Occipital lobe (tissue), 2 donors: ENCODE data around the gene TUBGCP5. TPM values are rescaled to one million over a fixed set of nuclear protein-coding genes. Genes with fewer than 3 reads are reported as not detected.

Experiments
- DNase-seq: peaks from one replicate; lab custom pipeline; 2025; lab: John Stamatoyannopoulos, UW
- total RNA-seq: library from RNA; depleted of rRNA; stranded (reverse); fragments of >200 nt; gene quantifications from one replicate; pipeline ENCODE4 v1.2.3, GENCODE V29; 2014

Gene TUBGCP5
- total RNA-seq, 1 donor from 2014 or later, result 23.6 TPM

- DNase-seq, result peak; percentile 48
Measured at GRCh38 chr15:22979238-22980188, 59.9 kb downstream of the TUBGCP5 start.

- no peak for DNase-seq
Measured at GRCh38 chr15:22978691-22979237, 60.6 kb downstream of the TUBGCP5 start.

- DNase-seq, result no peak
Measured at GRCh38 chr15:22974745-22975144, 64.6 kb downstream of the TUBGCP5 start.

GRCh38 chr15:22973987-22974386 lies 65.4 kb downstream of the TUBGCP5 start:
- no peak for DNase-seq

GRCh38 chr15:22973286-22973685 lies 66.1 kb downstream of the TUBGCP5 start:
- DNase-seq, result no peak

- no peak for DNase-seq
Measured at GRCh38 chr15:22969489-22969888, 69.9 kb downstream of the TUBGCP5 start.

- no peak for DNase-seq
Measured at GRCh38 chr15:22968366-22968765, 71.0 kb downstream of the TUBGCP5 start.

GRCh38 chr15:22967084-22967770 lies 72.1 kb downstream of the TUBGCP5 start:
- DNase-seq, result no peak

GRCh38 chr15:22966321-22967083 lies 72.9 kb downstream of the TUBGCP5 start:
- no peak for DNase-seq

- DNase-seq, result no peak
Measured at GRCh38 chr15:22963641-22964040, 75.7 kb downstream of the TUBGCP5 start.

GRCh38 chr15:22962611-22963010 lies 76.8 kb downstream of the TUBGCP5 start:
- no peak for DNase-seq

- DNase-seq, result no peak
Measured at GRCh38 chr15:22961762-22962161, 77.6 kb downstream of the TUBGCP5 start.

GRCh38 chr15:22960556-22960955 lies 78.8 kb downstream of the TUBGCP5 start:
- no peak for DNase-seq

GRCh38 chr15:22960126-22960525 lies 79.2 kb downstream of the TUBGCP5 start:
- no peak for DNase-seq

- no peak for DNase-seq
Measured at GRCh38 chr15:22959321-22960101, 79.9 kb downstream of the TUBGCP5 start.

- no peak for DNase-seq
Measured at GRCh38 chr15:22958487-22959280, 80.7 kb downstream of the TUBGCP5 start.

GRCh38 chr15:22956978-22957260 lies 82.5 kb downstream of the TUBGCP5 start:
- DNase-seq, result no peak

GRCh38 chr15:22956257-22956977 lies 83.0 kb downstream of the TUBGCP5 start:
- no peak for DNase-seq

GRCh38 chr15:22955544-22956119 lies 83.7 kb downstream of the TUBGCP5 start:
- no peak for DNase-seq
